ENCODE results near the gene PIF1. TPM values are rescaled to one million over a fixed set of nuclear protein-coding genes. Genes with fewer than 3 reads are reported as not detected.
A peak's percentile ranks its signal among the peaks of the same experiment; 100 is the strongest.

The PIF1 gene
- polyA plus RNA-seq, 3 donors: 0.13 to 0.43 TPM; not detected in 1

DNA sequence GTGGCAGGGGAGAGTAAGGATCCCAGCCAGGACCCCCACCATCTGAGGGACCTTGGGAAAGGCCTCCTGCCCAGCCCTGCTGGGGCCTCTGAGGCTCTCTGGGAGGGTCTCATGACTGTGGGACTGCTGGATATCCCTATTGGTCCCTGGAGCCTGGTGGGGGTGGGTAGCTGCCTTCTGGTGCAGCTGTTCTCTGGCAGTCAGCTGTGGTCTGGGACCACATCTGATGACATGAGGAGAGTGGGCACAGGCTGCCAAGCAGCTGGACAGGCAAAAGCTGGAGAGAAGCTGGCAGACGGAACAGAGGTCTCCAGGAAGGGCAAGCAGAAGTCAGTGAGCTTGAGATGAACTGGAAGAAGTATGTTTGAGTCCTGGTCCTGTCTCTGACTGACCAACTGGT is 38.6 kb upstream of the PIF1 start:
- H2AFZ ChIP-seq (ENCODE audit: insufficient read depth, low read depth, low read length, poor library complexity, severe bottlenecking): no peak overlapping the region
- H3K36me3 Mint-ChIP-seq: peaks cover 82 to 90% of the 10 kb centered on the region in 2 donors
- no peak overlapping the region for H3K4me3 ChIP-seq (replicated peaks in 1 of 3; ENCODE audit: low read depth in 2 of 3, low read length in 3 of 3)
- peaks cover 0 to 3% (median 0%) of the 10 kb centered on the region in 7 donors for H3K9me3 Mint-ChIP-seq
- intact Hi-C loops (cut with micrococcal nuclease): no loop called here
- no peak overlapping the region for H3K9ac ChIP-seq (ENCODE audit: insufficient read depth, low read length, poor library complexity, severe bottlenecking)
- no peak for DNase-seq
- peaks cover 98% of the 10 kb centered on the region for H4K20me1 ChIP-seq (ENCODE audit: insufficient read depth, low read length)
- no peaks in the 10 kb centered on the region for H3K27me3 ChIP-seq (ENCODE audit: control insufficient read depth in 2 of 2, insufficient read depth in 2 of 2, low read length in 2 of 2)
- H3K36me3 ChIP-seq (replicated peaks in 1 of 2; ENCODE audit: control insufficient read depth in 1 of 2, insufficient read depth in 2 of 2, low read length in 2 of 2): peaks cover 82 to 90% of the 10 kb centered on the region in 2 donors
- H3K27me3 Mint-ChIP-seq (ENCODE audit: low read depth in 3 of 3): peaks cover 0 to 1% (median 0%) of the 10 kb centered on the region in 3 donors
- no peak overlapping the region for H3K4me3 Mint-ChIP-seq
- H3K4me1 Mint-ChIP-seq: peaks cover 43% of the 10 kb centered on the region
- peaks cover 80% of the 10 kb centered on the region for H3K79me2 ChIP-seq (ENCODE audit: insufficient read depth, low read length)
- no peaks in the 10 kb centered on the region for H3K9me3 ChIP-seq (replicated peaks in 1 of 2; ENCODE audit: control insufficient read depth in 1 of 2, insufficient read depth in 1 of 2, low read length in 2 of 2)
- peak overlapping the region in 1 of 2 donors; percentile 62 for H3K27ac ChIP-seq (ENCODE audit: low read depth in 1 of 2, low read length in 2 of 2)
- no peak overlapping the region for H3K4me2 ChIP-seq (replicated peaks; ENCODE audit: extremely low read depth, low read length, poor library complexity, severe bottlenecking)
- 100% methylated on average over 1 of the region's 1 CpG for WGBS (ENCODE audit: insufficient coverage)
- peak overlapping the region in 4 of 7 donors; percentile 52 to 84 (median 60) for H3K27ac Mint-ChIP-seq
- TF ChIP-seq, protein P1, sequence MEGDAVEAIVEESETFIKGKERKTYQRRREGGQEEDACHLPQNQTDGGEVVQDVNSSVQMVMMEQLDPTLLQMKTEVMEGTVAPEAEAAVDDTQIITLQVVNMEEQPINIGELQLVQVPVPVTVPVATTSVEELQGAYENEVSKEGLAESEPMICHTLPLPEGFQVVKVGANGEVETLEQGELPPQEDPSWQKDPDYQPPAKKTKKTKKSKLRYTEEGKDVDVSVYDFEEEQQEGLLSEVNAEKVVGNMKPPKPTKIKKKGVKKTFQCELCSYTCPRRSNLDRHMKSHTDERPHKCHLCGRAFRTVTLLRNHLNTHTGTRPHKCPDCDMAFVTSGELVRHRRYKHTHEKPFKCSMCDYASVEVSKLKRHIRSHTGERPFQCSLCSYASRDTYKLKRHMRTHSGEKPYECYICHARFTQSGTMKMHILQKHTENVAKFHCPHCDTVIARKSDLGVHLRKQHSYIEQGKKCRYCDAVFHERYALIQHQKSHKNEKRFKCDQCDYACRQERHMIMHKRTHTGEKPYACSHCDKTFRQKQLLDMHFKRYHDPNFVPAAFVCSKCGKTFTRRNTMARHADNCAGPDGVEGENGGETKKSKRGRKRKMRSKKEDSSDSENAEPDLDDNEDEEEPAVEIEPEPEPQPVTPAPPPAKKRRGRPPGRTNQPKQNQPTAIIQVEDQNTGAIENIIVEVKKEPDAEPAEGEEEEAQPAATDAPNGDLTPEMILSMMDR (IDR thresholded peaks at IDR 0.05): no peak
- H3K4me1 ChIP-seq (ENCODE audit: control insufficient read depth in 1 of 2, insufficient read depth in 2 of 2, low read length in 2 of 2): peaks cover 11 to 43% of the 10 kb centered on the region in 2 donors

DNA sequence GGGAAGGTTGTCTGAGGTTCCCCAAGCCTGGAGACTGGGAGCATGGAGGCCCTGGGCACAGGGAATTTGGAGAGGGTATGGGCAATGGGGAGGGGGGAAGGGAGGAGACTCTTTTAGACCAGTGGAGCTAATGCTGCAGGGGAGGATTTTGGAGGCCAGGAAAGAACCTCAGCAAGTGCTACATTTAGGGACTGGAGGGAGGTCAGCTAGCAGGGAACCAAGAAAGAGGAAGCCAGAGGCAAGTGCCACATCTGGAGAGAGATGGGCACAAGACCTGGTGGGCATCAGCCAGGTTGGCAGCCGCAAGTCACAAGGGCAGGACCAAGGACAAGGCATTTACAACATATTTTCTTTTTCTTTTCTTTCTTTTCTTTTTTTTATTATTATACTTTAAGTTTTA is 37.0 kb upstream of the PIF1 start:
- Histone ChIP-seq H3K36me3 (replicated peaks in 1 of 2; ENCODE audit: control insufficient read depth in 1 of 2, insufficient read depth in 2 of 2, low read length in 2 of 2) (peaks cover 92 to 97% of the 10 kb centered on the region in 2 donors), H3K4me2 (replicated peaks; ENCODE audit: extremely low read depth, low read length, poor library complexity, severe bottlenecking) (no peak overlapping the region), H3K4me1 (ENCODE audit: control insufficient read depth in 1 of 2, insufficient read depth in 2 of 2, low read length in 2 of 2) (peaks cover 15 to 43% of the 10 kb centered on the region in 2 donors), H3K4me3 (replicated peaks in 1 of 3; ENCODE audit: low read depth in 2 of 3, low read length in 3 of 3) (no peak overlapping the region), H3K9me3 (replicated peaks in 1 of 2; ENCODE audit: control insufficient read depth in 1 of 2, insufficient read depth in 1 of 2, low read length in 2 of 2) (no peaks in the 10 kb centered on the region), H4K20me1 (ENCODE audit: insufficient read depth, low read length) (peaks cover 100% of the 10 kb centered on the region), H3K27ac (ENCODE audit: low read depth in 1 of 2, low read length in 2 of 2) (peak overlapping the region in 1 of 2 donors; percentile 63), H3K9ac (ENCODE audit: insufficient read depth, low read length, poor library complexity, severe bottlenecking) (no peak overlapping the region), H2AFZ (ENCODE audit: insufficient read depth, low read depth, low read length, poor library complexity, severe bottlenecking) (no peak overlapping the region), H3K27me3 (ENCODE audit: control insufficient read depth in 2 of 2, insufficient read depth in 2 of 2, low read length in 2 of 2) (no peaks in the 10 kb centered on the region), H3K79me2 (ENCODE audit: insufficient read depth, low read length) (peaks cover 97% of the 10 kb centered on the region)
- WGBS (ENCODE audit: insufficient coverage): no CpG with 5 or more reads among the region's 1 CpG
- H3K4me3 Mint-ChIP-seq: no peak overlapping the region
- H3K36me3 Mint-ChIP-seq: peaks cover 94 to 99% of the 10 kb centered on the region in 2 donors
- peaks cover 52% of the 10 kb centered on the region for H3K4me1 Mint-ChIP-seq
- peaks cover 0 to 4% (median 1%) of the 10 kb centered on the region in 3 donors for H3K27me3 Mint-ChIP-seq (ENCODE audit: low read depth in 3 of 3)
- TF ChIP-seq, protein P1 (IDR thresholded peaks at IDR 0.05): no peak
- peaks cover 0 to 3% (median 0%) of the 10 kb centered on the region in 7 donors for H3K9me3 Mint-ChIP-seq
- DNase-seq: no peak
- peak overlapping the region; percentile 42 to 90 (median 79) for H3K27ac Mint-ChIP-seq
- intact Hi-C loops (cut with micrococcal nuclease): no loop called here

Measured in CD14-positive monocyte (primary cell).